Hematopoietic multipotent progenitor cell (in vitro differentiated cells): ENCODE results near the gene HS3ST1. TPM values are rescaled to one million over a fixed set of nuclear protein-coding genes. Genes with fewer than 3 reads are reported as not detected.

Source experiments
- DNase-seq, 3 donors: peaks; one replicate each; pipeline ENCODE4 v3.0.0-alpha.2; 2011 to 2015; ENCODE audit warnings: low read depth in 2 of 3, low spot score in 2 of 3
- total RNA-seq: library from RNA; depleted of rRNA; stranded (reverse); fragments of >200 nt; gene quantifications from one replicate; pipeline ENCODE4 v1.2.3, GENCODE V29; 2012

Gene HS3ST1
- total RNA-seq = 1.6 TPM

DNA sequence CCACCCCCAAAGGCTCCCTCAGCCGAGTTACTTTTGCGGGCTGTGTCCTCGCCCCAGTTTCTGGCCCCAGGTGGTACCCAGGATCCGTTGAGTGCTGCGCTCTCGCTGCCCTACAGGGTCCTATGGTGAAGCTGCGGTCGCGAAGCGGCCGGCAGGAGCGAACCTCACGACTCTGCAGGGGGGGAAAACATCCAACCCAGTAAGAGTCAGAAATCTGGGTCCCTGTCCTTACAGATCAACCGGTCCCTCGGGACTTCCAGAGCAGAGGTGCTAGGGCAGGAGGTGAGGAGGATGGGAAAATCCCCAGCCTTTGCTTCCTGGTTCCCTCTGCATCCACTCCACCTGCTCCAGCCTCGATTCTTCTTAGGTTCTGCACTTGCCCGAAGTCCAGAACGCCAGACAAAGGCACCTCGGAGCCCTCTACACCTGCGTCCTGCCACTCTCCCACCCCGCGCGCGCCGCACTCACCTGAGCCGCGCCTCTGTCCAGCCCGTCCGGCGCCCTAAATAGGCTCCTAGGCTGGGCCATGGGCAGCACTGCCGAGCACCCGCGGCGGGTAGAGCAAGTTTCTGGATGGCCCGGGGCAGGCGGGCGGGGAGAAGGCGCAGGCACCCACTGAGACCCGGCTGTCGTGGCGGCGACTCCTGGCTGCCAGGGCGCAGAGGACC is at the start of gene HS3ST1:
Gene HS3ST1 (minus strand): TSS at position 664 of the 668 bp plus-strand sequence. CDS start 28,889 bp downstream, outside the sequence.
- DNase-seq = peak in 1 of 3 donors; percentile 11

DNA sequence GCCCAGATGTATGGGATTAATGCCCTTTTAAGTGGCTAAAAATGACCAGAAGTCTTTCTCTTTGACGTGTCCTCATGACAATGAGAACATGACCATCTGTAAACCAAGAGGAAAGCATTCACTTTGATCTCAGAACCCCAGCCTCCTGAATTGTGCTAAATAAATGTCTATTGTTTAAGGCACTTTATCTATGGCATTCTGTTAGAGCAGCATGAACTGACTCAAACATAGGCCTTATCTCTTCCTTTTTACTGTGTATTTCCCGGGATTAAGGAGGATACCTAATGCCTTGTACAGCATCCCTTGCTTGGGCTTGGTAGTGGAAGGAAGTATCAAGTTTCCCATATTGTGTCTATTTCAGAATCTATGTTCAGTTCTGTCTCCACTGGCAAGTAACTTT is 47.2 kb upstream of the HS3ST1 start:
- no peak for DNase-seq

GRCh38 chr4:11474146-11474545 is 45.5 kb upstream of the HS3ST1 start:
- no peak for DNase-seq

DNA sequence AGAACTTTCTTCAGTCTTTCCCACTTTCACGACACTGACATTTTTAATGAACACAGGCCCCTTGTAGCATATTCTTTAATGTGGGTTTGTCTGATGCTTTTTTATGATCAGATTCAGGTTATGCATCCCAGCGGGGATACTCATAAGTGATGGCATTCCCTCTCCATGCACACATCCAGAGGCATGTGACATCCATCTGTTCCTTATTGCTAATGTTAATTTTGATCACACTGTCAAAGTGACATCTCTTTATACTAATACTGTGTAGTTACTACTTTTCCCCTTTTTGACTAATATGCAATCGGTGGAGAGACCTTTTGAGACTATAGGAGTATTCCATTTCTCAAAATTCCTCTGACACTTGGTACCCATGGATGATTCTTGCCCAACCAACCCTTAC is 43.8 kb upstream of the HS3ST1 start:
- DNase-seq = no peak

- peak; percentile 29 to 54 (median 31) for DNase-seq
Observed at GRCh38 chr4:11471618-11472017, 42.9 kb upstream of the HS3ST1 start.

- DNase-seq = no peak
Observed at GRCh38 chr4:11471046-11471441, 42.4 kb upstream of the HS3ST1 start.

DNA sequence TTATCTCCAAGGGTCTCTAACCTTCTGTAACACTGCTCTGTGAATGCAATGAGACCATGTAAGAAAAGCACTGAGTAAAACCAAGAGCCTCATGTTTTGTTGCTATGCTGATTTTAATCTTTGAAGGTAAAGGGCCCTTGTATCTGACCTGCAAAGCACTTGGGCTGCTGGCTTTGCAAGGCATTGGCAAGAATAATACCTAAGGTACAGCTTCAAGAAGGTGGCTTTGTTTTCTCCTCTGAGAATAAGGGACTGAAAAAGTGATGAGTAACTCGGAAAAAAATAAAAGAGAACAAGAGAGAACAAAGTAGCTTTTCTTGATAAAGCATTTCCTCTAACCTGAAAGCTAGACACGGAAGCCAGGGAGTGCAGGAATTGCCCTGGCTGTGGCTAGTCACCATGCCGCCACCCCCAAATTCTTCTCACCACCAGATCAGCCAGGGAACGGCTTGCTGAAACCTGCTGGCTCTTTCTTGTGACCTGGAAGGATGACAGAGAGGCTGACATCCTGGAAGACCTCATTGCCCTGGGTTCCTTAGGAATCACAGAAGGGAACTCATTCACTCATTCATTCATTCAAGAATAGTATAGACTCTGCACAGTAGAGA is 41.8 kb upstream of the HS3ST1 start:
- peak in 1 of 3 donors; percentile 10 for DNase-seq

GRCh38 chr4:11469650-11470437 is 41.1 kb upstream of the HS3ST1 start:
- DNase-seq = no peak

DNA sequence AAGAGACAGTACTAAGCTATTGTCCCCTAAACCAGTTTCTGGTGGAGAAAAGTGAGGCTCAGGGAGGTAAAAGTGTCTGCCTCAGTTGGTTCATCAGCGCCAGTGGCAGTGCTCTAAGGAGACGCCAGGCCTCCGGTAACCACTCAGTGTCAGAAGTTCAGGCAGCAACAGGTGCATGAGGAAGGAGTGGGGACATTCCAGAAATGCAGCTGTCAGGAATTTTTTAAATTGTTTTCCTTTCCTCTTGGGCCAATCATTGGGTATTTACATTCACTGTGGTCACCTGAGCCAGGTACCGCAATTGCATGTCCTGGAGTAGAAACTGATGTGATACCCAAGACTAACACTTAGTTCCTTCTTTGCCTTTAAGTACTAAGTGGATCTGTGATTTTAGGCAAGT is 40.2 kb upstream of the HS3ST1 start:
- DNase-seq = no peak

DNA sequence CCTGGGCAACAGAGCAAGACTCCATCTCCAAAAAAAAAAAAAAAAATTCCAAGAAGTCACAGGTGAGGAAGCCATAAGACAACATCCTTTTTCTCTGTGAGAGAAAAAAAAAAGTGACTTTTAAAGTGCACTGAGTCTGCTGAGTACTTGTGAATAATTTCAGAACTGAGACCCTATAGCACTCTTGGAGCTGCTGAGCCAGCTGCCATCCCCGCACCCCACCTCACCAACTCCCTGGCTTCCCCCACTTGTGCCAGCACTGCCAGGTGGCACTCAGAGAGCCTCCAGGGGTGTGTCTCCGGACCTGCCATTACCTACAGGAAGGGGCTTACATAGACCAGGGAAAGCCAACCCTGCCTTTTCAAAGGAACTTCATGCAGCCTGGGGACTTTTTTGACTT is 39.2 kb upstream of the HS3ST1 start:
- no peak for DNase-seq

DNA sequence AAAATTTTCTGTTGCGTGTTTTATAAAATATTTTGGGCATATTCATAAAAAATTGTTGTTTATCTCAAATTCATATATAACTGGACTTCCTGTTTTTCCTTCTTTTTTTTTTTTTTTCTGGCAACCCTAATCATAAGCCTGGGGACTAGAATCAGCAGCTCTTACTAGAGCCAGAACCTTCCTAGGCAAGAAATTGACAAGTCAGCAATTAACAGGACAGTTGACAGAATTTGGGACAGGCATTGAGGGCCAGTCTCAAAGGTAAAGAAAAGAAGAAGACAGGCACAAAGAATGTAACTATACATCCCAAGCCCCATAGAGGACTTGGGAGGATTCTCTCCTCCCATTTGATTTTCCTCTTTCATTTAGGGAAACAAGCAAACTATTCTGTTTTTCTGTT is 35.0 kb upstream of the HS3ST1 start:
- no peak for DNase-seq

DNA sequence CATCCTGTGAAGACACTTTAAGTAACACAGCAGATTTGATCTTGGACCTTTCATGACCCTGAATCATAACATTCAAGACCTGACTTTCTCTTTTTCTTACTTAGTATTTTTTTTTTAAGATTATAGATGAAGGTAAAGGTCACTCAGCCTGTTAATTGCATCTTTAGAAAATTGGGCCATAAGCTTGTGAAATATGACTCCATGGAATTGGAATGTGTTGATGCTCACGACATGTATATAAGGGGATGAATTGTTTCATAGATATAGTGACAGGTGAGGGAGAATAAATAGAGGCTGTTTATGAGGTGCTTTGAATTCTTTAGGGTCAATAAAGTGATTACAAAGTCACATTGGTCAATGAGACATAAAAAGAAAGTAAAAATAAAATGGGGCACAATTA is 27.7 kb upstream of the HS3ST1 start:
- no peak for DNase-seq

DNA sequence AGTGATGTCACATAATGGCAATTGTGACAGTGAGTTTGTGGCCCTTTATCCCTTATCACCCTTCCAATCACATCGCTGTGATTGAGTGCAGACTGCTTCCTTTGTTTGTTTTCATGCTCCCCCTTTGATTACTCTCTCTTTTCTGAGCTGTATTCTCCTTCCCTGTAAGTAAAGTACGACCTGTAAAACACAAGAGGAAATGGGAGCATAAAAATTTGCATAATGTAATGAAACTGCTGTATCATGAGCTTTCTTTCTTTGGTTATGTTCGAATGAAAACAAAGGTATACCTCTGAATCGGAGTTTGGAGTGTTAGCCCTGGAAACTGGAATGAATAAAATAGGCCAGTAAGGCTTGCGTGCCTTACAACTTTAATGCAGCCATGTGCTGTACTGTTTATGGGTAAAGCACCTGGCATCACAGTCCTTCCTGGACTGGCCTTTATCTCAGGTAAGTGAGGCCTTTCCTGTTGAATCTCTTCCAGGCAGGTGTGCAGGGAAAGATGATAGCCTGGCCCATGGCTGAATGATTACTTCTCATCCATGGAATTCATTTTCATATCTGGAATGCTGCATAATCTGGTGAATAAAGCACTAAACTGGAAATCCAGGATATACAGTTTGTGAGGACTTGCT is 26.6 kb upstream of the HS3ST1 start:
- DNase-seq = no peak

DNA sequence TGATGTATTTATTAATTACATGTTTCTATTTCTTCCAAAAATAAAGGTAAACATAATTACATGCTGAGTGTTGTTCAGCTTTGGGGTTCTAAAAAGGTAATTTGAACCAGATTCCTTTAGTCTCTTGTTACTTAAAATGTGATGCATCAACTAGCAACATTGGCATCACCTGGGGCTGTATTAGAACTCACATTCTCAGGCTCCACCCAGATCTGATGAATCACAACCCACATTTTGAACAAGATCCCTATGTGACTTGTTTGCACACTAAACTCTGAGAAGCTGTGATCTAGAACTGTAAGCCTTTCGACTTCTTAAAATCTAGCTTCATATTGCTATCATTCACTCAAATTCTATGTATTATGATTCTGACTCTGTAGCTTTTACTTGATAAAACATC is 23.0 kb upstream of the HS3ST1 start:
- DNase-seq = no peak

- DNase-seq = no peak
Observed at GRCh38 chr4:11446155-11446811, 17.6 kb upstream of the HS3ST1 start.

GRCh38 chr4:11441194-11441556 is 12.5 kb upstream of the HS3ST1 start:
- DNase-seq = no peak

GRCh38 chr4:11440481-11441193 is 11.9 kb upstream of the HS3ST1 start:
- no peak for DNase-seq

- no peak for DNase-seq
Observed at GRCh38 chr4:11439836-11440235, 11.1 kb upstream of the HS3ST1 start.

GRCh38 chr4:11438647-11439046 is 10.0 kb upstream of the HS3ST1 start:
- DNase-seq = no peak

DNA sequence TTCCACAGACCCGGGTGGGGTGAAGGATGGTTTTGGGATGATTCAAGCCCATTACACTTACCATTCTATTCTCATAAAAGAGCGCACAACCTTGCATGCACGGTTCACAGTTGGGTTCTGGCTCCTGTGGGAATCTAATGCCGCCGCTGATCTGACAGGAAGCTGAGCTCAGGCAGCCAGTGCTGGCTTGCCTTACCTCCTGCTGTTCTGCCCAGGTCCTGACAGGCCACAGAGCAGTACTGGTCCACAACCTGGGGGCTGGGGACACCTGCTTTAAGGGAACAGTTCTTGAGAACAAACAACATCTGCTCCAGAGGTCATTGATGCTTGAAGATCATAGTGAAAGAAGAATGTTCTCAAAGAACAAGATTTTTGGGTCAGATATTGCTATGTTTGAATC is 8.0 kb upstream of the HS3ST1 start:
- DNase-seq = no peak
